Skeletal muscle cell (primary cell): ENCODE results near the gene FXR1.
"Not testable (repeated sequence)": the region's sequence is repeated elsewhere in the genome, so short reads cannot be mapped to it uniquely, and the experiment has no call there.

Experiments used
- DNase-seq: peaks from one replicate; pipeline ENCODE4 v3.0.0-alpha.2; 2010; ENCODE audit warnings: low read depth
- H3K4me3 ChIP-seq: 2 replicates; pipeline ENCODE4 v1.5.1; 2011; ENCODE audit warnings: low read depth, mild to moderate bottlenecking, control low read depth, low read length, moderate library complexity

Gene FXR1

GRCh38 chr3:180912304-180913296, at the start of gene FXR1:
Gene FXR1, plus strand, starts transcription at chr3:180912670. Its CDS starts 16 bp downstream, at chr3:180912686.
- H3K4me3 ChIP-seq = peak within 1 kb of the TSS; percentile 97
- peak; percentile 40 for DNase-seq

DNA sequence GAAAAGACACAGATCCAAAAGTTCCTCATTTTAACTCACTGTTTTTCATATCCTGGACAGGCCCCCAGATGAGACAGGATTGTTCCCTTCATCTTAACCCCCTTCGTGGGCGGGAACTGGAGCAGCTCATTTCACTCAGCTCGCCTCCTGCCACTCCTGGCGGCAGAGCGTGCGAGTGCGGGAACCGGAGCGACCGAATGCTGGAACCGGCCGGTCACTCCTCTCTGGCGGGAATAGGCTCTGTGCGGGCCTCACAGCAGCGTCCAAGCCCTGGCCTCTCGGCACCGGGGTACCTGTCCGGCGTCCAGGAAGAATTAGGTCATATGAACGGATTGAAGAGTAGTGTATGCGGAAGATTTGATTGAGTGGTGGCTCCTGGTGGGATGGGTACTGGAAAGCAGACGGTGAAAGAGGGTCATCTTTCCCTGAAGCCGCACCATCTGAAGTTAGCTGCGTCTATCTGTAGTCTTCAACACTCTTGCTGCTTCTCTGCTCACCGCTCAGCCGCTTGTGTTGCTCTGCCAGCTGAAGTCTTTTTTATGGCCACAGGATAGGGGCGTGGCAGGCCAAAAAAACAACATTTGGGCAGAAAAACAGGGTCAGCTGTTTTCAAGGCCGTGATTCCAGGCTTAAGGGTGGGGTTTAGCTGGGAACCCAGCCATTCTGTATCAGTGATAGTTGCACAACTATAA, 42.3 kb upstream of the FXR1 start:
- H3K4me3 ChIP-seq = peak overlapping the region; percentile 32
- no peak for DNase-seq

DNA sequence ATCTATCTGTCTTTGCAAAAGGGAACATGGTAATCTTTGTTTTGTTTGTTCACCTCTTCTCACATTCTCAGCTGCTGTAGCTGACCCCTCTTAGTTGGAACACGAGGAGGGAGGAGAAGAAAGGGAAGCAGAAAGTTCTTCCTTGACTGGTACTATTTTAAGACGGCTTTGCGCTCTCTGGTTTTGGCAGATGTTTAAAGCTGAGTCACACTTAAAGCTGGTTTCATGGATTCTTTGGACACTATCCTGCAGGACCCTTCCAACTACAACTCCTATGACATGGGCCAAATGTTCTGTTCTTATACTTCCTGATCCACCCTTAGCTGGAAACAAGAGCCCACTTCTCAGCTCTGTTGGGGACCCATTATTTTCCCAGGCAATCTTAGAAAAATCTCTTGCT, 40.6 kb upstream of the FXR1 start:
- DNase-seq = peak; percentile 40
- no peak overlapping the region for H3K4me3 ChIP-seq

- not testable (repeated sequence) for DNase-seq, H3K4me3 ChIP-seq
These were observed 40.0 kb upstream of the FXR1 start for GRCh38 chr3:180872430-180872829.

DNA sequence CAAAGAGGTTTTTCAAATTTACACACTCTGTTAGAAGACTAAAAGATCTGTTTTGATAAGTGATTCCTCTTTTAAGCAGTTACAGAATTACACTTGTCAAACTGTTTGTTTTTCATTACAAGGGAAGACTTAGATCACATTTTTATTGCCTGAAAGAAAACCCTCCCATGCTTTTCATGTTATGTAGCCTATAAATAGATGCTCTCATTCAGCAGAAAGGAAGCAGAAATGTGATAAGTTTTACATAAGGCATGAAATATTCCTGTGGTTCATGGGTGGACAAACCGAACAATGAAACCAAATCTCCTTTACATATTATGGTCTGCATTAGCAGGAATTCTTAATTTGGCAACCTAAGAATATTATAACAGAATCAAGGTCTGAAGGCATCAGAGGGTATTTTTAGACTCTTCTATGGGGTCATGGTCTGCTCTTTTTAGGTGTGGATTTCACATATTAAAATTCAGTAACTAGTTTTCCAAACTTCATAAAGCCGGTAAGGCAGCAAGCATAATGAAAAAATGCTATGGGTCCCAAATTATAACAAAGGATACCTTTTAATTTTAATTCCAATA, 37.3 kb upstream of the FXR1 start:
- DNase-seq = no peak
- no peak overlapping the region for H3K4me3 ChIP-seq

DNA sequence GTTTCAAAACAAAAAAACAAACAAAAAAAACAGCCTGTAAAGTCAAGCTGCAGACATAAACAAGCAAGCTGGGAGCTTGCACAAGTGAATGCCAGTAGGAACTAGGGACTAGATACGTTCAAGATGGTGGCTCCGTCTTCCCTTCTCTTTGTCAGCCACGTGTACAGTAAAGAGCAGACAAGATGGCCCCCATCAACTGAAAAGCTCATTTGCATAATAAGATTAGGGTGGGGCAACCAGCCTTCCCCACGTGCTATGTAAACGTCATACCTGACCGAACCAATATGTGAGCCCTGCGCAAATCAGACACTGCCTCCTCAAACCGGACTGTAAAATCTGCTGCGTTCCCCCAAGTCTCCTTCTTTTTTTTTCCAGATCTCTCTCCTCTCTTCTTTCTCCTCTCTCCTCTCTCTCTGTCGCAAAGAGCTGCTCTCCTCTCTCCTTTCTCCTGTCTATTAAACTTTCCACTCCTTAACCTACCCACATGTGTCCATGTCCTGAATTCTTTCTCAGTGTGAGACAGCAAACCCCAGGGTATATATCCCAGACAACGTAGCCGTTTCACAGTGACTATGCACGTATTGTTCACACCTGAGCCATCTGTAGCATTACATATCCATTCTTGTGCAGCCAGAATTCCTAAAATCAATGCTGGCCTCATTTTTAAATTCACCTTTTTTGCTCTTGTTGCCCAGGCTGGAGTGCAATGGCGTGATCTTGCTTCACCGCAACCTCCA, 31.2 kb upstream of the FXR1 start:
- H3K4me3 ChIP-seq = no peak overlapping the region
- DNase-seq = no peak

DNA sequence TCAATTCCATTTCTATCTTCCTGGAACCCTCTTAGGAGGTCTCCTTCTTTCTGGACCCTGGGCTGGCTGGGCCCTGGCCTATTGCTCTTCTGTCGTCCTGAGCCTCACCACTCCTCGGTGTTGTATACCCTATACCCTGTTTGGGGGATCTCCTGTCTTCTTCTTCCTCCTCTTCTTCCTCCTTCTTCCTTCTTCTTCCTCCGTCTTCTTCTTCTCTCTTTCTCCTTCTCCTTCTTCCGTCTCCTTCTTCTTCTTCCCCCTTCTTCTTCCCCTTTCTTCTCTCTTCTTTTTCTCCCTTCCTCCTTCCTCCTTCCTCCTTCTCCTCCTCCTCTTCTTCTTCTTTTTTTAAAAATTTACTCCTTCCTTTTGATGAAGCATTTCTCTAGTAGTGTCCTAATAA, 30.4 kb upstream of the FXR1 start:
- no peak overlapping the region for H3K4me3 ChIP-seq
- no peak for DNase-seq

GRCh38 chr3:180888992-180889560, 23.4 kb upstream of the FXR1 start:
- no peak for DNase-seq

DNA sequence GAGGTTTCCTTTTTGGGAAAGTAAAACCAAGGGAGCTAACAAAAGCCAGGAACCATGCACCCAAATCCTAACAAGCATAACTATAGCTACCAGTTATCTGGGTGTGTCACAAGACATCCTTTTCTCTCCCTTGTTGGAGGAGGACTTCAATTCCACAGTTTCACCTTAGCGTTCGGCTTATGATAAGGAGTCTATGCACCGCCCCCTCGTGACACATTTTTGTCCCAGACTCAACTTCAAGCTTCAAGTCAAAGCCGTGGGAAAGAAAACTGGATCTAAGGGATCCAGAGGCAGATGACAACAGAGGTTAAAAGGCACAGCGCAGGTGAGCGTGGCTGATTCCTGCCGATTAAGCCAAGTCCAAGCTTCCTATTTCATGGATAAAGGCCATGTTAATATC, 13.9 kb upstream of the FXR1 start:
- no peak overlapping the region for H3K4me3 ChIP-seq
- DNase-seq = no peak

More at GRCh38 chr3:180888992-180889560, 23.4 kb upstream of the FXR1 start:
- H3K4me3 ChIP-seq = no peak overlapping the region

- no peak overlapping the region for H3K4me3 ChIP-seq
- DNase-seq = no peak
These were observed 2.9 kb upstream of the FXR1 start for GRCh38 chr3:180909369-180910127.

DNA sequence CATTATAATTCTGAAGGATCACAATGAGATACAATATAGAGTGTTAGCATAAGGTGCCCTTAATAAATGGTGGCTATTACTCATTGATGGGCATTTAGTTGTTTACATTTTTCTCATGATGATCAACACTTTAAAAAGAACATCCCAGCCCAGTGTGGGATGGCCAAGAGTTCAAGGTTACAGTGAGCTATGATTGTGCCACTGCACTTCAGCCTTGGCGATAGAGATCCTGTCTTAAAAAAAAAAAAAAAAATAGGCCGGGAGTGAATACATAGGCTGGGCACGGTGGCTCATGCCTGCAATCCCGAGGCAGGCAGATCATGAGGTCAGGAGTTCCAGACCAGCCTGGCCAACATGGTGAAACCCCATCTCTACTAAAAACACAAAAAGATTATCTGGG, 1.6 kb upstream of the FXR1 start:
- no peak for DNase-seq
- no peak overlapping the region for H3K4me3 ChIP-seq

GRCh38 chr3:180911876-180912303, 580 bp upstream of the FXR1 start:
- H3K4me3 ChIP-seq = peak overlapping the region; percentile 97
- DNase-seq = no peak

- DNase-seq = no peak
- H3K4me3 ChIP-seq = peak overlapping the region; percentile 97
These were observed 1.3 kb downstream of the FXR1 start for GRCh38 chr3:180913581-180914404.

- DNase-seq = no peak
- no peak overlapping the region for H3K4me3 ChIP-seq
These were observed 6.1 kb downstream of the FXR1 start for GRCh38 chr3:180918542-180918941.

DNA sequence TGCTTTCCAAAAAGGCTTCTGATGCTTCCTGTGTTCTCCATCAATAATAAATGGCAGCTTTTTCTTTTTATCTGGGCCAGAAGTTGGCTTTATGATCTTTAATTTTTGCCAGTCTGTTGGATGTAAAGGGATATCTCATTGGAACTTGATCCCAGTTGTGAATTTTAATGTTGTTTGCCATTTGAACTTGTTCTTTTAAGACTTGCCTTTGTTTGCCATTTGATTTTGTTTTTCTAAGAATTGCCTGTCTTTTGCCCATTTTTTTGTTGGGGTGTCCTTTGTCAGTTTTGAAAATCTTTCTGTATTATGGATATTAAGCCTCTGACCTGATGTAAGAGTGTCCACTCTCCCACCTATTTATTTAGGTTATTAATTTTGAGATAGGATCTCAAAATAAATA, 9.8 kb downstream of the FXR1 start:
- H3K4me3 ChIP-seq = no peak overlapping the region
- DNase-seq = no peak

GRCh38 chr3:180923561-180923960, 11.1 kb downstream of the FXR1 start:
- no peak overlapping the region for H3K4me3 ChIP-seq
- DNase-seq = no peak

- DNase-seq = no peak
- H3K4me3 ChIP-seq = no peak overlapping the region
These were observed 14.1 kb downstream of the FXR1 start for GRCh38 chr3:180926526-180926925.

DNA sequence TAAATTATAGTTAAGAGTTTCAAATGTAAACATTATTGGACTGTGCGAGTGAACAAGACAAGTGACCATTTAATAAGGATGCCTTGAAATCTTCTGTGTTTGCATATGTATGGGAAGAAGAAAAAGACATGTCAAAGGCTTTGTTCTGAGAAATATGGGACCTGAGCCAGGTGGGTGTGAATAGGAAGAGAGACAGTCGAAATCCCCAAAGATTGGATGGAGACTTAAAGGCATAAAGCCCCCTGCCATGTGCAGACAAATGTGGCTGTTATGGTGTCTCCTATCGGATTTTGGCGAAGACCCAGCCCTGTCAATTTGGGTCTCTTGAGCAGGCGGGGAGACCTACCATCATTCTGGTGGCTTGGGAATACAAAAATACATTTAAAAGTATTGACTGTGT, 16.9 kb downstream of the FXR1 start:
- DNase-seq = no peak
- no peak overlapping the region for H3K4me3 ChIP-seq
